Head of caudate nucleus (tissue), 42 donors: ENCODE results near the gene E2F4.
A peak's percentile ranks its signal among the peaks of the same experiment; 100 is the strongest.

Experiments
- DNase-seq, 42 donors: peaks; one replicate each; pipeline versions ENCODE4 v3.0.0 to v3.0.0-alpha.2; 2020 to 2021; ENCODE audit warnings: mixed read lengths in 7 of 42
- intact Hi-C: fragments of 100-400 bp; cut with DNase I; formaldehyde crosslinking; loops from one replicate; pipeline ENCODE4 v1.15.0; 2022

The E2F4 gene

DNA sequence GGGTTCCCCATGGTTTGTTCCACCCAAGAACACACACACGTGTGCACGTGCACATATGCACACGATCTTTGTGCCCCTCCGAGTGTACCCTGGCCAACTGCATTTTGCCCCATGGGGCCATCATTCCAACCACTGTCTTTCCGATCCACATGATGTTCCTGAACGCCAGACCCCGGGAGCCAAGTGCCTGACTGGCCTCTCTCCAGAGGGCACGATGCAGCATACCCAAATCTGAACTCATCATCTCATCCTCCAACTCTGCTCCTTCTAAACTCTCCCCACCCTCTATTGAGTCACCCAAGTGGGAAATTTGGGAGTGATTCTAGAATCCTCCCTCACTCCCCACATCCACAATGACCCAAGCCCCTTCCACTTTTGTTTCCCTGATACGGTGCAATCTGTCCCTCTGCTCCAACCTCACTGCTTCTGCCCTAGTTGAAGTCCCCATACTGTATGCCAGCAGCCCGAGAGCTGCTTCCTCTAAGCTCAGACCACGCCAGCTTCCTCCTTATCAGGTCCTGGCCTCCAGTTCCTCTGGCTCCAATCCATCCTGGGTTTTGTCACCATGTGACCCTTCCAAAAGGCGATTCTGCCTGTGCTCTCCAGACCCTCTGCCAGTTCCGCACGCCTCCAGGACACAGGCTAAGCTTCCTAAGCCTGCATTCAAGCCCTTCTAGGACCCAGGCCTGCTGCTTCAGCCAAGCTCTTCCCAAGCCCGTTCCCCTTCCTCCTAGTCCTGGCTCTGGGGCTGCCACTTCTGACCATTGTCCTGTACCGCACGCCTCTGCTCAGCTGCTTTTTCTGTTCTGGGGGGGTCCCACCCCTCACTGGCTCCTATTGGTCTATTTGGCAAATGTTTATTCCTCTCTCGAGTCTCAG, 24.9 kb downstream of the E2F4 start:
- peak in 7 of 42 donors; percentile 31 to 57 (median 42) for DNase-seq

GRCh38 chr16:67223992-67224391, 32.0 kb downstream of the E2F4 start:
- intact Hi-C loops, result no loop called here

More for the DNA sequence above, 24.9 kb downstream of the E2F4 start:
- intact Hi-C loops, result no loop called here

GRCh38 chr16:67226295-67226803, 34.4 kb downstream of the E2F4 start:
- intact Hi-C loops, result loop anchor here (5.0 kb wide), 1 partner anchor 34 kb away; the partner anchor contains the start of genes E2F4 and EXOC3L1

More at GRCh38 chr16:67223992-67224391, 32.0 kb downstream of the E2F4 start:
- no peak for DNase-seq

DNA sequence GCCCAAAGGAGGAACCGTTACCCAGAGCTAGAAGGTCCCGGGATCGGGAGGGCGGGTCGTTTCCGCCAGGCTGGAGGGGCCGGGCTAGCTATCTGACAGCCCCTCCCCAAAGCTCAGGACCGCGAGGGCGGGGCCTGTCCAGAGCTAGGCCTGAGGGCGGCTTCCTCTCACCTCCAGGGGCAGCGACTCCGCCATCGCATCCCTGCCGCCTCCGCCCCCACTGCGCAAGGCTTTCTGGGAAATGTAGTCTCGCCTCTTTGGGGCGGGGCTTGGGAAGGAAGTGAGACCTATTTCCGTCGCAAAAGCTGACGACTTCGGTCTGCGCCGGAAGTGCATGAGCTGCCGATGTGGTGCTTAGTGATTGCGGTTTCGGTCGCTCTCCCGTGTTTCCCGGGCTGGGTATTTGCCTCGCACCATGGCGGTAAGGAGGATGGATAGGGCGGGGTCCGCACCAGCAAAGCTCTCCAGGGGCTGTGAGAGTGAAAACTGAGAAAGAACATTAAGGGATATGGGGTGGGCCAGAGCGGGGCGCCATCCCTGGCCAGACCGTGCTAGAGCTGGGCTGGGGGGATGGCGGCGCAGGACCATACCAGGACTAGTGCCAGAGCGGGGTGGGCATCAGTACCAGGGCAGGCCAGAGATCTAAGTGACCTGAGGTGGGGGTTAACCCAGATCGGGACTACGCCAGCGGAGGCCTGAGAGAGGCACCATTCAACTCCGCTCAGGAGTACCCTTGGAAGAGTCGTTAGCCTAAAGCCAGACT, 35.0 kb downstream of the E2F4 start, which contains the start of gene TMEM208:
TMEM208 (plus strand) TSS at position 327 of the 763 bp plus-strand sequence; CDS start at position 416, 89 bp downstream.
- intact Hi-C loops, result loop anchor here (5.0 kb wide), 1 partner anchor 35 kb away; the partner anchor contains the start of genes E2F4 and EXOC3L1

More at GRCh38 chr16:67226295-67226803, 34.4 kb downstream of the E2F4 start:
- no peak for DNase-seq

GRCh38 chr16:67227567-67227921, 35.6 kb downstream of the E2F4 start:
- intact Hi-C loops, result loop anchor here (5.0 kb wide), 1 partner anchor 35 kb away; the partner anchor contains the start of genes E2F4 and EXOC3L1
- no peak for DNase-seq

More for the DNA sequence above, 35.0 kb downstream of the E2F4 start, which contains the start of gene TMEM208:
- peak; percentile 92 to 99 (median 96) for DNase-seq

GRCh38 chr16:67228034-67228785, 36.3 kb downstream of the E2F4 start:
- intact Hi-C loops, result loop anchor here (5.0 kb wide), 1 partner anchor 36 kb away; the partner anchor contains the start of genes E2F4 and EXOC3L1
- no peak for DNase-seq

DNA sequence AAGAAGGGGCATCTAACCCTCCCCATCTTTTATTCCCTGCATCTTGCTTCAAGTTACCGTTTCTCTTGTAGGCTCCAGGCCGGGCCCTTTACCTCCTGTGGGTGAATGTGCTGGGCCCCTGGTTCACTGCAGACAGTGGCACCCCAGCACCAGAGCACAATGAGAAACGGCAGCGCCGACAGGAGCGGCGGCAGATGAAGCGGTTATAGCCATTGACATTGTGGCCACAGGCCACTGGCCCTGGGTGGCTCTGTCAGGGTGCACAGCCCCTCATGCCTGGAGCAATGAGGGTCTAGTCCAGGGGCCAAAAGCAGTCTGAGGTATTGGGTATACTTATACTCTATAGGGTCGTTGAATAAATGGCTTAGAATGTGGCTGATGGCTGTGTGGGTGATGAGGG, 37.0 kb downstream of the E2F4 start:
- no peak for DNase-seq
- intact Hi-C loops, result loop anchor here (5.0 kb wide), 1 partner anchor 37 kb away; the partner anchor contains the start of genes E2F4 and EXOC3L1

- no peak for DNase-seq
Measured at GRCh38 chr16:67229906-67230808, 38.2 kb downstream of the E2F4 start.

GRCh38 chr16:67230809-67231660, 39.1 kb downstream of the E2F4 start:
- intact Hi-C loops, result no loop called here
- no peak for DNase-seq

More at GRCh38 chr16:67229906-67230808, 38.2 kb downstream of the E2F4 start:
- intact Hi-C loops, result loop anchor here (5.0 kb wide), 1 partner anchor 38 kb away; the partner anchor contains the start of genes E2F4 and EXOC3L1

DNA sequence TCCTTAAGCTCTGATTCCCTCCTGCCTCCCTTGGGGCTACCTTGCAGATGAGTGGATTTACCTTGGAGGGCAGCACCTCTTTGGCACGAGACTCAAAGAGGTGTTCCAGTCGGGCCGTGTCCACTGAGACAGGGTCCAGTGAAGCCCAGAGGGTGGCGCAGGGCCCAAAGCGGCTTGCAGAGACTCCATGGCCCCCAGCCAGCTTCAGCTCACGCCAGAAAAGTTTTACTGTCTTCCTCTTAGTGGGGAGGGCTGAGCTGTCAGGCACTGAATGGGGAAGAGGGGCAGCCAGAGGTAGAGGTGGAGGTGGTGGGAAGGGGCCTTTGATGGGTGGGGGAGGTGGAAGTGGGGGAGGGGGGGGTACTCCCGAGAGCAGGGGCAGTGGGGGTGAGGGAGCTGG, 41.6 kb downstream of the E2F4 start:
- intact Hi-C loops, result no loop called here
- no peak for DNase-seq

DNA sequence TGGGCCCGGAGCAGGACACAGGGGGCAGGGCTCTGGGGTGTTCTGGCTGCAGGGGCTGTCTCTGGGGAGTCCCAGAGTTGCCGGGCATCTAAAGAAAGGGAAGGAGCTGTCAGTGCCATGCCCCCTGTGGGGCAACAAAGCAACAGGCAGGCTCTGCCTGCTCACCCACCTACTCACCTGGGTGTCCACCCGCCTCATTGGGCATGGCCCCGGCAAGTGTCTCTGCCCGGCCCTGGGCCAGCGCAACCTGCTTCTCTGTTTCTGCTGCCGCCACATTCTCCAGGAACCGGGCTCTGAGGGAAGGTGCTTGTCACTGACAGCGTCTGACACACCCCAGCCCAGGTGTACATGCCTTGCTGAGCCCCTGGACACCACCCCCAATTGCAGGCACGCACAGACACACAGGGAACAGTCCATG, 42.2 kb downstream of the E2F4 start:
- no peak for DNase-seq

GRCh38 chr16:67235816-67236562, 44.0 kb downstream of the E2F4 start:
- DNase-seq, result peak in 40 of 42 donors; percentile 43 to 96 (median 73)
- intact Hi-C loops, result no loop called here

More for the DNA sequence above, 42.2 kb downstream of the E2F4 start:
- intact Hi-C loops, result no loop called here

- peak; percentile 49 to 96 (median 83) for DNase-seq
- intact Hi-C loops, result no loop called here
Measured at GRCh38 chr16:67236563-67237395, 44.8 kb downstream of the E2F4 start.

GRCh38 chr16:67237396-67238277, 45.7 kb downstream of the E2F4 start:
- intact Hi-C loops, result no loop called here

More at GRCh38 chr16:67237396-67238277, 45.7 kb downstream of the E2F4 start:
- DNase-seq, result no peak
